NB4 (cell line): ENCODE data around the gene ATP6V1G1.

Experiments used
- TF ChIP-seq, protein P1 (sequence below): IDR thresholded peaks from one replicate; pipeline ENCODE4 v1.5.1; 2012; ENCODE audit warnings: low read depth, low read length
- TF ChIP-seq, protein P2 (sequence below): IDR thresholded peaks from 2 replicates; pipeline ENCODE4 v1.6.1; 2011; ENCODE audit warnings: low read depth, low read length

DNA sequence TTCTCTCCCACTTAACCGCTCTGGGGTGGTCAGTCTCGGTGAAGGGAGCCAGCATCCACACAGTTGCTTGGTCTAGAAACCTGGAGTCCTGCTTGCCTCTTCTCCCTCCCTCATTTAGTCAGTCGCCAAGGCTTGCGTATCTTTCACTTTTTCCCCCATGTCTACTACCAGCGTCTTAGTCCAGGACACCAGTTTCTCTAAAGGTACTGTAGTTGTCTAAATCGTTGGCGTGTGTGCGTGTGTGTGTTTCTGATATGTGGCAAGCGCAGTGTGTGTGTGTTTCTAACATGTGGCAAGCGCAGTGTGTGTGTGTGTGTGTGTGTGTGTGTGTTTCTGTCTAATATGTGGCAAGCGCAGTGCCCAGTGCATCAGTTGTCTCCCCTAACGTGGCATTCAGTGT is 641 bp downstream of the ATP6V1G1 start:
- TF ChIP-seq, protein P1, sequence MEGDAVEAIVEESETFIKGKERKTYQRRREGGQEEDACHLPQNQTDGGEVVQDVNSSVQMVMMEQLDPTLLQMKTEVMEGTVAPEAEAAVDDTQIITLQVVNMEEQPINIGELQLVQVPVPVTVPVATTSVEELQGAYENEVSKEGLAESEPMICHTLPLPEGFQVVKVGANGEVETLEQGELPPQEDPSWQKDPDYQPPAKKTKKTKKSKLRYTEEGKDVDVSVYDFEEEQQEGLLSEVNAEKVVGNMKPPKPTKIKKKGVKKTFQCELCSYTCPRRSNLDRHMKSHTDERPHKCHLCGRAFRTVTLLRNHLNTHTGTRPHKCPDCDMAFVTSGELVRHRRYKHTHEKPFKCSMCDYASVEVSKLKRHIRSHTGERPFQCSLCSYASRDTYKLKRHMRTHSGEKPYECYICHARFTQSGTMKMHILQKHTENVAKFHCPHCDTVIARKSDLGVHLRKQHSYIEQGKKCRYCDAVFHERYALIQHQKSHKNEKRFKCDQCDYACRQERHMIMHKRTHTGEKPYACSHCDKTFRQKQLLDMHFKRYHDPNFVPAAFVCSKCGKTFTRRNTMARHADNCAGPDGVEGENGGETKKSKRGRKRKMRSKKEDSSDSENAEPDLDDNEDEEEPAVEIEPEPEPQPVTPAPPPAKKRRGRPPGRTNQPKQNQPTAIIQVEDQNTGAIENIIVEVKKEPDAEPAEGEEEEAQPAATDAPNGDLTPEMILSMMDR = no peak
- TF ChIP-seq, protein P2, sequence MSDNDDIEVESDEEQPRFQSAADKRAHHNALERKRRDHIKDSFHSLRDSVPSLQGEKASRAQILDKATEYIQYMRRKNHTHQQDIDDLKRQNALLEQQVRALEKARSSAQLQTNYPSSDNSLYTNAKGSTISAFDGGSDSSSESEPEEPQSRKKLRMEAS = no peak
